GM20431 (cell line): ENCODE measurements around the gene RLN2.
"Not testable (repeated sequence)": the region's sequence is repeated elsewhere in the genome, so short reads cannot be mapped to it uniquely, and the experiment has no call there.

Source experiments
- in situ Hi-C: fragments of 300-500 bp; cut with MseI, MboI; formaldehyde crosslinking; loops from one replicate; pipeline ENCODE4 v1.15.0; 2020; ENCODE audit warnings: low sequenced_read_pairs; ENCODE audit not compliant: unreplicated experiment

RLN2 gene

GRCh38 chr9:5303840-5304795, at the start of gene RLN2:
Gene RLN2, minus strand, starts transcription at chr9:5304716. Its CDS starts 136 bp downstream, at chr9:5304580.
- in situ Hi-C loops: not testable (repeated sequence)

- in situ Hi-C loops: no loop called here
Measured at GRCh38 chr9:5354184-5354583, 49.7 kb upstream of the RLN2 start.

GRCh38 chr9:5352637-5353248, 48.2 kb upstream of the RLN2 start:
- in situ Hi-C loops: no loop called here

- in situ Hi-C loops: not testable (repeated sequence)
Measured at GRCh38 chr9:5338992-5339981, 34.8 kb upstream of the RLN2 start, which contains the start of gene RLN1. Gene RLN1, minus strand, starts transcription at chr9:5339876. Its CDS starts 130 bp downstream, at chr9:5339746.

GRCh38 chr9:5336688-5337087, 32.2 kb upstream of the RLN2 start:
- in situ Hi-C loops: no loop called here

- in situ Hi-C loops: not testable (repeated sequence)
Measured at GRCh38 chr9:5331276-5331675, 26.8 kb upstream of the RLN2 start.

GRCh38 chr9:5326893-5327548, 22.5 kb upstream of the RLN2 start:
- in situ Hi-C loops: no loop called here

GRCh38 chr9:5326187-5326586, 21.7 kb upstream of the RLN2 start:
- in situ Hi-C loops: no loop called here

- in situ Hi-C loops: not testable (repeated sequence)
Measured at GRCh38 chr9:5321601-5322000, 17.1 kb upstream of the RLN2 start.

GRCh38 chr9:5321058-5321457, 16.5 kb upstream of the RLN2 start:
- in situ Hi-C loops: no loop called here

GRCh38 chr9:5316406-5316805, 11.9 kb upstream of the RLN2 start:
- in situ Hi-C loops: not testable (repeated sequence)

- in situ Hi-C loops: no loop called here
Measured at GRCh38 chr9:5315187-5315923, 10.8 kb upstream of the RLN2 start.

- in situ Hi-C loops: no loop called here
Measured at GRCh38 chr9:5310851-5311250, 6.3 kb upstream of the RLN2 start.

- in situ Hi-C loops: no loop called here
Measured at GRCh38 chr9:5305741-5306140, 1.2 kb upstream of the RLN2 start.

GRCh38 chr9:5301544-5301943, 3.0 kb downstream of the RLN2 start:
- in situ Hi-C loops: no loop called here

GRCh38 chr9:5292141-5292540, 12.4 kb downstream of the RLN2 start:
- in situ Hi-C loops: no loop called here

- in situ Hi-C loops: no loop called here
Measured at GRCh38 chr9:5288591-5288990, 15.9 kb downstream of the RLN2 start.

- in situ Hi-C loops: no loop called here
Measured at GRCh38 chr9:5286262-5286661, 18.3 kb downstream of the RLN2 start.

- in situ Hi-C loops: no loop called here
Measured at GRCh38 chr9:5278486-5278885, 26.0 kb downstream of the RLN2 start.
